ENCODE results near the gene KNL1. TPM values are rescaled to one million over a fixed set of nuclear protein-coding genes. Genes with fewer than 3 reads are reported as not detected.

KNL1 gene
- total RNA-seq, 2 experiments from 2014 or later, result 32.8 to 33.1 TPM

- intact Hi-C loops (cut with micrococcal nuclease), result loop anchor here (10.0 kb wide), 1 partner anchor 293 kb away; the partner anchor contains the start of gene IVD
- Mint-ChIP-seq H3K4me3 (no peak overlapping the region), H3K27ac (no peak overlapping the region), H3K27me3 (no peaks in the 10 kb centered on the region), H3K36me3 (peaks cover 50% of the 10 kb centered on the region), H3K4me1 (ENCODE audit: low read depth) (peaks cover 30% of the 10 kb centered on the region), H3K9me3 (no peaks in the 10 kb centered on the region)
- CTCF ChIA-PET, result no interaction called here
- DNase-seq, result no peak
- POLR2A ChIA-PET, result no interaction called here
Measured at GRCh38 chr15:40697916-40698315, 103.9 kb downstream of the KNL1 start.

DNA sequence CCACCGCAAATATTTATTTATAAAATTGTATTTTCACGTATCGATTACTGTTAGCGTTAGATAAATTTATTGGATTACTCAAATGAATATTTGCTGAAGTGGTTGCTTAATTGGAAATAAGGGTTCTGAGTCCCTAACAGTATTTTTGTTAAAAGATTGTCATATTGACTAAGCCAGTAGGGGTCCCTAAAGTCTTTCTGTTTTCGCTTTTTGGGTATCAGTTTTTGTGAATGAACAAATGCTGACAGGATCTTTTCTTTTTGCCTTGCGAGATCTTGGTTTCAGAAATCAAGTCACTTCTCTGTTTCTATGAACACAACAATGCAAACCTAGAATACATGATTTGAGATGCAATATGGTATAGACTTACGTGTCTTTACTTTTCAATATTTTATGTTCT lies 108.0 kb downstream of the KNL1 start:
- Mint-ChIP-seq H3K9me3 (no peaks in the 10 kb centered on the region), H3K36me3 (peaks cover 53% of the 10 kb centered on the region), H3K4me3 (no peak overlapping the region), H3K4me1 (ENCODE audit: low read depth) (peaks cover 15% of the 10 kb centered on the region), H3K27ac (no peak overlapping the region), H3K27me3 (no peaks in the 10 kb centered on the region)
- ChIA-PET CTCF (interaction anchor here (0.7 kb wide), 1 partner anchor 193 kb away, joined by 3 read pairs; no protein-coding TSS in a partner anchor), POLR2A (no interaction called here)
- intact Hi-C loops (cut with micrococcal nuclease), result no loop called here
- no peak for DNase-seq

DNA sequence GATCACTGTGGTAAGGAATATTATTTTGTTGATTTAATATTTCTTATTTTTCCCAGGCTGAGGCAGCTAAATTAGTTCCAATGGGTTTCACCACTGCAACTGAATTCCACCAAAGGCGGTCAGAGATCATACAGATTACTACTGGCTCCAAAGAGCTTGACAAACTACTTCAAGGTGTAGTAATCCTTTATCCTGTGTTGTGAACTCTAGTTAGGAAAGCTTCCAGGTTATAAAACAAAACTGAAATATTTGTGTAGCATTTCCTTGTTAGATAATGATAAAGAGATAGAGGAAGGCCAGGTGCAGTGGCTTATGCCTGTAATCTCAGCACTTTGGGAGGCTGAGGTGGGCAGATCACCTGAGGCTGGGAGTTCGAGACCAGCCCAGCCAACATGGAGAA lies 112.1 kb downstream of the KNL1 start:
- no peak for DNase-seq
- no peaks in the 10 kb centered on the region for H3K9me3 Mint-ChIP-seq
- no peaks in the 10 kb centered on the region for H3K4me1 Mint-ChIP-seq (ENCODE audit: low read depth)
- no peak overlapping the region for H3K4me3 Mint-ChIP-seq
- H3K36me3 Mint-ChIP-seq, result peaks cover 41% of the 10 kb centered on the region
- intact Hi-C loops (cut with micrococcal nuclease), result no loop called here
- no peak overlapping the region for H3K27ac Mint-ChIP-seq
- H3K27me3 Mint-ChIP-seq, result no peaks in the 10 kb centered on the region
- POLR2A ChIA-PET, result interaction anchor here (1.6 kb wide), 1 partner anchor 11 kb away, joined by 5 read pairs; the partner anchor contains the start of gene RAD51
- CTCF ChIA-PET, result interaction anchor here (0.9 to 1.3 kb wide), 3 partner anchors 11 to 153 kb away, joined by 3 to 4 read pairs (median 3); partner anchors contain the start of gene RAD51

Other genes starting within 250 kb of the KNL1 start
- not detected for gene PHGR1, start 243.2 kb upstream of the KNL1 start, total RNA-seq
- under 1 TPM; 0.02 to 0.05 TPM for gene DISP2, start 236.0 kb upstream of the KNL1 start, total RNA-seq
- 10 to 100 TPM; 59.8 to 61.5 TPM for gene KNSTRN, start 211.5 kb upstream of the KNL1 start, total RNA-seq
- 10 to 100 TPM; 37.3 to 38.7 TPM for gene IVD, start 188.5 kb upstream of the KNL1 start, total RNA-seq
- 10 to 100 TPM; 18.8 to 19.5 TPM for gene BAHD1, start 153.3 kb upstream of the KNL1 start, total RNA-seq
- gene CHST14, start 123.3 kb upstream of the KNL1 start, total RNA-seq, result 1 to 10 TPM; 8.2 to 8.7 TPM
- gene CCDC32, start 29.2 kb upstream of the KNL1 start, total RNA-seq, result 10 to 100 TPM; 28.6 to 29.2 TPM
- gene RPUSD2, start 24.9 kb upstream of the KNL1 start, total RNA-seq, result 10 to 100 TPM; 12.7 to 13.7 TPM
- gene RAD51, start 100.9 kb downstream of the KNL1 start, total RNA-seq, result 10 to 100 TPM; 67.1 to 70.0 TPM
- gene RMDN3, start 161.0 kb downstream of the KNL1 start, total RNA-seq, result 10 to 100 TPM; 22.6 to 22.7 TPM
- gene GCHFR, start 169.8 kb downstream of the KNL1 start, total RNA-seq, result 10 to 100 TPM; 36.0 to 40.2 TPM
- under 1 TPM; 0.39 to 0.43 TPM for gene C15orf62, start 175.7 kb downstream of the KNL1 start, total RNA-seq
- 10 to 100 TPM; 22.8 to 26.1 TPM for gene ZFYVE19, start 212.8 kb downstream of the KNL1 start, total RNA-seq
- gene DNAJC17, start 213.2 kb downstream of the KNL1 start, total RNA-seq, result 10 to 100 TPM; 32.5 to 34.5 TPM
- not detected for gene PPP1R14D, start 234.5 kb downstream of the KNL1 start, total RNA-seq
- 10 to 100 TPM; 11.3 to 13.1 TPM for gene SPINT1, start 249.8 kb downstream of the KNL1 start, total RNA-seq

Data from activated CD4-positive, alpha-beta memory T cell treated with anti-CD3 and anti-CD28 coated beads for 36 hours (primary cell).